ENCODE results near the gene KLHDC4. TPM values are rescaled to one million over a fixed set of nuclear protein-coding genes. Genes with fewer than 3 reads are reported as not detected.

KLHDC4 gene
- total and polyA plus RNA-seq, 2 of the 4 experiments (the other 2 are of a cell fraction), result 13.6 to 19.0 TPM

DNA sequence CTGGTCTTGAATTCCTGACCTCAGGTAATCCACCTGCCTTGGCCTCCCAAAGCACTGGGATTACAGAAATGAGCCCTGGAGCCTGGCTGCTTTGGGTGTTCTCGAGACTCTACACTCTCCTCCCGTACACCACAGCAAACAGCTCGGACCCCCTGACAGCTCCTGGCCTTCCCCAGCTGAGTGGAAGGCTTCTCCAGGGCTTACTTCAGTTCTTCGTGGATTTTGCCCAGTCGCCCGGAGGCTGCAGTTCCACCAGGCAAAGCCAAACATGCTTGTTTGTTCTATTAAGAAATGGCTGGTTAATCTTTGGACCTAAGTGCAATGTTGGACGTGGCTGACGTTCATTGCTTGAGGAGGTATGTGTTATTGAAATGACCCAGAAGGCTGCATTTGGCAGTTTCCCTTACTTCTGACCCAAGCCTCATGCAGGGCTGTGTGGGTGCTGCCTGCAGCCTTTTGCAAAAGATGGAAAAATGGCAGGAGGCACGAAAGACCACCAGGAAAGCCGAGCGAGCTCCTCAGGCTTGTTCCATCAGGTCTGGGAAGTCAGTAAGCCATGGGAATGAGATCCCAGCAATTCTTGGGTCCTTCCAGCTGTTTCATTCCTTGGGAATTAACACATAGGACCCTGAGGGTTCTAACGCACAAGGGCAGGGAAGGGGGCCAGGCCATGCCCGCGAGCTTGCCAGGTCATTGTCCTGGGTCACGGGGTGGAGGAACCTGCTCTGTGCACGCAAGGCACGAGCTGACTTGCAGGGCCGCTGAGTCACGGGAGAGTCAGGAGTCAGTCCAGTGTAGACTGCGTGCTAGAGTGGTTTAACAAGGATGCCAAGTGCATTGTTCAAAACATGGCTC is 23.9 kb upstream of the KLHDC4 start:
- H2BK20ac ChIP-seq (ENCODE audit: low read depth, low read length), result peak overlapping the region; percentile 61
- CTCF ChIA-PET, result interaction anchor here (0.7 to 2.4 kb wide), 4 partner anchors 8 to 359 kb away, joined by 3 to 10 read pairs (median 6); no protein-coding TSS in a partner anchor
- dilution Hi-C loops (cut with HindIII; ENCODE audit: low sequenced_read_pairs, unreplicated experiment), result no loop called here
- peaks cover 32% of the 10 kb centered on the region for H3K4me1 ChIP-seq (ENCODE audit: control insufficient read depth, insufficient read depth, low read length)
- intact Hi-C loops (cut with micrococcal nuclease), result no loop called here
- H4K5ac ChIP-seq (ENCODE audit: low read depth, low read length), result peak overlapping the region; percentile 26; the same call in 1 of the 2 replicates
- no TSS peak for BruUV-seq (replicated peaks)
- H4K8ac ChIP-seq (ENCODE audit: low read depth in 2 of 2, low read length in 2 of 2), result peak overlapping the region in 1 of 2 experiments; percentile 71; a peak in 2 of 4 replicates
- H3K27me3 ChIP-seq (ENCODE audit: control insufficient read depth, insufficient read depth, low read length), result no peaks in the 10 kb centered on the region
- no peaks in the 10 kb centered on the region for H3K36me3 ChIP-seq (ENCODE audit: control insufficient read depth, insufficient read depth, low read length)
- peak overlapping the region; percentile 87 for H2AFZ ChIP-seq (replicated peaks; ENCODE audit: low read length, poor library complexity)
- in situ Hi-C loops (cut with MboI; ENCODE audit: low sequenced_read_pairs), result no loop called here
- peak overlapping the region; percentile 64 for H3K23ac ChIP-seq (ENCODE audit: low read depth, low read length)
- H3K9me3 ChIP-seq (ENCODE audit: control insufficient read depth, insufficient read depth, low read length), result no peaks in the 10 kb centered on the region
- H4K20me1 ChIP-seq (ENCODE audit: insufficient read depth, low read length), result no peaks in the 10 kb centered on the region
- no peak overlapping the region for H3K9ac ChIP-seq (ENCODE audit: low read depth, low read length)
- peak overlapping the region; percentile 34; the same call in 2 of the 3 replicates for H2BK15ac ChIP-seq (ENCODE audit: low read depth, low read length)
- H3K4ac ChIP-seq (ENCODE audit: low read depth, low read length), result peak overlapping the region; percentile 93
- DNase-seq (peak; percentile 86), ATAC-seq (ENCODE audit: low read depth) (peak; percentile 69)
- H2BK120ac ChIP-seq (ENCODE audit: low read depth, low read length), result peak overlapping the region; percentile 86
- no peak overlapping the region for H3K4me2 ChIP-seq (ENCODE audit: low read depth, low read length)
- H3K14ac ChIP-seq (replicated peaks; ENCODE audit: low read depth, low read length), result peak overlapping the region; percentile 85
- peak overlapping the region; percentile 84 for H2BK5ac ChIP-seq (ENCODE audit: low read depth, low read length, poor library complexity, severe bottlenecking)
- H2AK5ac ChIP-seq (ENCODE audit: low read depth, low read length), result peak overlapping the region; percentile 74
- H2AK9ac ChIP-seq (replicated peaks; ENCODE audit: low read depth, low read length, poor library complexity), result peak overlapping the region; percentile 80
- POLR2A ChIA-PET (ENCODE audit: unreplicated experiment), result no interaction called here
- 36% methylated on average over 10 of the region's 20 CpGs; no CpG with 5 or more reads in 1 of the 2 experiments for WGBS, 2 experiments (ENCODE audit: extremely low coverage in 2 of 2, insufficient read length in 1 of 2)
- H3K79me1 ChIP-seq (ENCODE audit: low read depth in 1 of 2, low read length in 2 of 2), result no peaks in the 10 kb centered on the region
- TF ChIP-seq POLR2A (IDR thresholded peaks at IDR 0.05; ENCODE audit: low read depth, low read length), result no peak
- peak; percentile 20 for TF ChIP-seq RCOR1 (IDR thresholded peaks at IDR 0.05; ENCODE audit: insufficient replicate concordance, low read length)
- TF ChIP-seq, protein P1, sequence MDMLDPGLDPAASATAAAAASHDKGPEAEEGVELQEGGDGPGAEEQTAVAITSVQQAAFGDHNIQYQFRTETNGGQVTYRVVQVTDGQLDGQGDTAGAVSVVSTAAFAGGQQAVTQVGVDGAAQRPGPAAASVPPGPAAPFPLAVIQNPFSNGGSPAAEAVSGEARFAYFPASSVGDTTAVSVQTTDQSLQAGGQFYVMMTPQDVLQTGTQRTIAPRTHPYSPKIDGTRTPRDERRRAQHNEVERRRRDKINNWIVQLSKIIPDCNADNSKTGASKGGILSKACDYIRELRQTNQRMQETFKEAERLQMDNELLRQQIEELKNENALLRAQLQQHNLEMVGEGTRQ (IDR thresholded peaks at IDR 0.05; ENCODE audit: low read depth, low read length), result peak; percentile 62; the same call in 1 of the 2 replicates
- TF ChIP-seq MAFK (IDR thresholded peaks at IDR 0.05; ENCODE audit: low read depth, low read length), result no peak
- TF ChIP-seq BHLHE40 (IDR thresholded peaks at IDR 0.05; ENCODE audit: low read depth, low read length), result peak; percentile 93
- TF ChIP-seq NFE2L2 (IDR thresholded peaks at IDR 0.05; ENCODE audit: low read depth, low read length), result peak; percentile 62
- TF ChIP-seq RAD21 (IDR thresholded peaks at IDR 0.05; ENCODE audit: low read length), result no peak
- peak; percentile 54 for TF ChIP-seq FOS (IDR thresholded peaks at IDR 0.05; ENCODE audit: low read depth, low read length)
- TF ChIP-seq CEBPB (IDR thresholded peaks at IDR 0.05; ENCODE audit: low read depth, low read length), result no peak
- peaks cover 22% of the 10 kb centered on the region for H3K9me1 ChIP-seq (ENCODE audit: insufficient read depth, low read length)
- H3K18ac ChIP-seq (ENCODE audit: low read depth, low read length), result peak overlapping the region; percentile 36
- peak overlapping the region; percentile 37; the same call in 1 of the 2 replicates for H3K27ac ChIP-seq (ENCODE audit: insufficient read depth, low read length)
- no peak overlapping the region for H3K4me3 ChIP-seq (ENCODE audit: insufficient read depth, low read depth, low read length)
- H3K56ac ChIP-seq (ENCODE audit: extremely low read depth, insufficient read depth, low read length), result peak overlapping the region; percentile 42; the same call in 1 of the 2 replicates
- peak overlapping the region; percentile 86 for H4K91ac ChIP-seq (ENCODE audit: insufficient read depth, low read depth, low read length)

Measured in IMR-90 (cell line).